Measurements from ENCODE around the gene FRMD4A. TPM values are rescaled to one million over a fixed set of nuclear protein-coding genes. Genes with fewer than 3 reads are reported as not detected.

The FRMD4A gene
- polyA plus RNA-seq, 1 of the 3 experiments (the other 2 are of a cell fraction): 37.7 TPM

GRCh38 chr10:13651969-13652720 lies 678.6 kb downstream of the FRMD4A start:
- ChIA-PET CTCF (interaction anchor here (1.1 to 1.8 kb wide), 3 partner anchors 7 to 125 kb away, joined by 3 to 9 read pairs (median 4); no protein-coding TSS in a partner anchor), POLR2A (no interaction called here)
- no peak overlapping the region for H2AFZ ChIP-seq (ENCODE audit: low read depth)
- no peak for TF ChIP-seq TEAD4 (IDR thresholded peaks at IDR 0.05; ENCODE audit: borderline replicate concordance, insufficient read depth)
- no peak for TF ChIP-seq POLR2AphosphoS5 (IDR thresholded peaks at IDR 0.05; ENCODE audit: low read depth, low read length)
- no peak for TF ChIP-seq JUND (IDR thresholded peaks at IDR 0.05)
- TF ChIP-seq SMC3 (IDR thresholded peaks at IDR 0.05; ENCODE audit: low read depth, low read length): no peak
- TF ChIP-seq ELF1 (IDR thresholded peaks at IDR 0.05): no peak
- no peak for TF ChIP-seq FOXM1 (IDR thresholded peaks at IDR 0.05; ENCODE audit: low read depth)
- TF ChIP-seq YY1 (IDR thresholded peaks at IDR 0.05; ENCODE audit: low read depth): no peak
- TF ChIP-seq GABPA (IDR thresholded peaks at IDR 0.05; ENCODE audit: low read depth): no peak
- TF ChIP-seq FOSL2 (IDR thresholded peaks at IDR 0.05; ENCODE audit: borderline replicate concordance, low read depth): no peak
- TF ChIP-seq NRF1 (IDR thresholded peaks at IDR 0.05; ENCODE audit: low read depth, low read length): no peak
- TF ChIP-seq USF2 (IDR thresholded peaks at IDR 0.05; ENCODE audit: borderline replicate concordance, low read depth, low read length): no peak
- no peak for TF ChIP-seq GATA2 (CRISPR knock-in tag; IDR thresholded peaks at IDR 0.05)
- TF ChIP-seq REST (IDR thresholded peaks at IDR 0.05; ENCODE audit: low read depth, low read length): no peak
- TF ChIP-seq PBX3 (IDR thresholded peaks at IDR 0.05): no peak
- no peak for TF ChIP-seq EZH2phosphoT487 (IDR thresholded peaks at IDR 0.05; ENCODE audit: borderline replicate concordance, low read depth)
- TF ChIP-seq RFX5 (IDR thresholded peaks at IDR 0.05; ENCODE audit: low read length): no peak
- no peak for TF ChIP-seq FOXJ3 (CRISPR knock-in tag; IDR thresholded peaks at IDR 0.05)
- no peak for TF ChIP-seq EP300 (IDR thresholded peaks at IDR 0.05; ENCODE audit: borderline replicate concordance in 1 of 2, low read depth in 1 of 2, low read length in 1 of 2)
- no peak for TF ChIP-seq CHD2 (IDR thresholded peaks at IDR 0.05; ENCODE audit: low read length, partially characterized antibody)
- TF ChIP-seq SIN3A (IDR thresholded peaks at IDR 0.05; ENCODE audit: borderline replicate concordance, low read depth, low read length): no peak
- H3K4me1 ChIP-seq (ENCODE audit: control insufficient read depth in 1 of 2, insufficient read depth in 2 of 2, low read depth in 1 of 2, low read length in 1 of 2): peaks cover 0 to 11% of the 10 kb centered on the region in 2 experiments; a peak in 1 of 4 replicates
- H3K27ac ChIP-seq (ENCODE audit: low read depth in 2 of 2, low read length in 1 of 2): no peak overlapping the region
- H3K9me3 ChIP-seq: no peaks in the 10 kb centered on the region
- H4K20me1 ChIP-seq (ENCODE audit: insufficient read depth): no peaks in the 10 kb centered on the region
- peaks cover 9% of the 10 kb centered on the region for H3F3A ChIP-seq (replicated peaks; ENCODE audit: insufficient read depth)
- no peak for DNase-seq
- H3K9me2 ChIP-seq: no peaks in the 10 kb centered on the region
- H3K79me2 ChIP-seq (ENCODE audit: insufficient read depth): no peaks in the 10 kb centered on the region; the same call in 1 of the 2 replicates
- no peak overlapping the region for H3K4me3 ChIP-seq (ENCODE audit: low read depth in 2 of 2, low read length in 1 of 2)
- no peak overlapping the region for H3K4me2 ChIP-seq
- no peaks in the 10 kb centered on the region for H3K27me3 ChIP-seq (ENCODE audit: insufficient read depth)
- H3K9ac ChIP-seq: no peak overlapping the region
- WGBS (ENCODE audit: low lambda C conversion rate): 94% methylated on average over 5 of the region's 5 CpGs
- H3K36me3 ChIP-seq (replicated peaks in 1 of 2; ENCODE audit: control insufficient read depth in 1 of 2, insufficient read depth in 2 of 2, low read length in 1 of 2): peaks cover 64 to 85% of the 10 kb centered on the region in 2 experiments
